Activated T-helper 1 cell treated with anti-CD3 and anti-CD28 coated beads, Interleukin-12 subunit alpha, Interleukin-12 subunit beta, Interleukin-2, Interleukin-4 antibody, amounts not matched to agents 30 ng/mL and 10 ng/mL and 1 ng/mL, durations not matched to agents 14 hours and 24 hours and 36 hours (primary cell): ENCODE data around the gene TACO1. TPM values are rescaled to one million over a fixed set of nuclear protein-coding genes. Genes with fewer than 3 reads are reported as not detected.

Experiments
- DNase-seq: peaks from one replicate; pipeline ENCODE4 v3.0.0; 2021; ENCODE audit warnings: low spot score
- H3K27ac Mint-ChIP-seq: one replicate; pipeline ENCODE4 v1.8.0; 2021; ENCODE audit warnings: mild to moderate bottlenecking, mixed read lengths
- H3K27me3 Mint-ChIP-seq: one replicate; pipeline ENCODE4 v1.8.0; 2022; ENCODE audit warnings: mild to moderate bottlenecking, moderate library complexity, mixed read lengths; ENCODE audit not compliant: insufficient read depth
- H3K36me3 Mint-ChIP-seq: one replicate; pipeline ENCODE4 v1.8.0; 2021; ENCODE audit warnings: low read depth, mixed read lengths
- H3K4me1 Mint-ChIP-seq: one replicate; pipeline ENCODE4 v1.8.0; 2021; ENCODE audit warnings: low read depth, mixed read lengths
- H3K4me3 Mint-ChIP-seq: one replicate; pipeline ENCODE4 v1.8.0; 2021; ENCODE audit warnings: mild to moderate bottlenecking, moderate library complexity, mixed read lengths
- H3K9me3 Mint-ChIP-seq: one replicate; pipeline ENCODE4 v1.8.0; 2021; ENCODE audit warnings: mixed read lengths
- intact Hi-C: fragments of 100-400 bp; cut with micrococcal nuclease; formaldehyde crosslinking; loops from one replicate; pipeline ENCODE4 v1.15.1; 2024
- total RNA-seq: library from RNA; stranded (reverse); gene quantifications from 2 replicates; pipeline ENCODE4 v1.2.3, GENCODE V29; 2022

The TACO1 gene
- total RNA-seq, 1 donor from 2014 or later, result 30.8 TPM

DNA sequence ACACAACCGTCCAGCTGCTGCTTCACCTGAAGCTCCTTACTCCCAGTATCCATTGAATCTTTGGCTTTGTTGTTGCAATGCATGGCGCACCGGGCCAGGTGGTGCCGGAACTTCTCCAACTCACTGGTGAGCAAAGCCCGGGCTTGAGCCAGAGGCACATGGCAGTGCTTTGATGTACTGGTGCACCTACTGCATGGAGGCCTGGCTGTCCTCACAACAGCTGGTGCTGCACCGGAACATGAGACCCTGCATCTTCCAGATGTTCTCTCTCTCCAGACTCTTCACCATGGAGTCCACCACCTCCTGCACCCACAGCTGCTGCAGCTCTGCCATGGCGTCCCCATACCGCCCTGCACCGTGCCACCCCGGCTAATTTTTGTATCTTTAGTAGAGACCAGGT is 10.2 kb downstream of the TACO1 start:
- Mint-ChIP-seq H3K4me1 (peaks cover 30% of the 10 kb centered on the region), H3K27me3 (no peaks in the 10 kb centered on the region), H3K9me3 (no peaks in the 10 kb centered on the region), H3K4me3 (peak overlapping the region; percentile 77), H3K27ac (peak overlapping the region; percentile 98), H3K36me3 (peaks cover 35% of the 10 kb centered on the region)
- intact Hi-C loops, result no loop called here
- DNase-seq, result no peak

DNA sequence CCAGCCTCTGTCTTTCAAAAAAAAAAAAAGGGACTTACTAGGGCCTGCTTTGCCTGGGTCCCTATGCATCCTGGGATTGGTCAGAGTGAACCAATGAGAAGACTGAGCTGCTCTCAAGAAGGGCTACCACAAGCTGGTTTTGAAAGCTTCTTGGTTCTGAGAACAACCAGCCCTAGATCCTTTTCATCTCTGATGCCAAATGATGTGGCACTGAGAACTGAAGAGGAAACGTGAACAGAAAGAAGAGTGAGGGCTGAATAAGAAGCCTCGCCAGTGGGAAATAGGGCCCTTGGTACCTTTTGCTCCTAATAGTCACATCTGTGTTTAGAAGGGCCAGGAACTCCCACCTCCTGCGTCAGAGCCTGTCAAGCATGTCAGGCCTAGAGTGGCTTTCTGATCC is 10.7 kb downstream of the TACO1 start:
- intact Hi-C loops, result no loop called here
- Mint-ChIP-seq H3K27ac (peak overlapping the region; percentile 98), H3K4me1 (peaks cover 30% of the 10 kb centered on the region), H3K9me3 (no peaks in the 10 kb centered on the region), H3K27me3 (no peaks in the 10 kb centered on the region), H3K36me3 (peaks cover 30% of the 10 kb centered on the region), H3K4me3 (peak overlapping the region; percentile 77)
- peak; percentile 11 for DNase-seq

DNA sequence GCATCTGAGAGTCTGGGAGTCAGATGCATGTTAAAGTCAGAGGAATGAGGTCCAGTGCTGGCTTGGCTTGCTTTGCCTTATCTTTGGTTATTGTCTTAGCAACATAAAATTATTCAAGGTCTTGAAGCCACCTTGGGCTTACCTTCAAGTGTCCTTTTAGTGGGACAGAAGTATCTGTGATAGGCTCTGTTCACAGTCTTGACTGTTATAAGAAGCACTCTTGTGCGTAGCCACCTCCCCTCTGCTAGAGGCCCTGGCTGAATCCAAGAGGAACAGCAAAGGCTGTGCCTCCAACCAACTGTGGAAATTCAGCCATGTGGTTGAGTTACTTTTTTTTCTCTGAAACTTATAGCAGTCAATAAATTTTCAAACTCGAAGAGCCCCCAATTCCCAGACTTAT is 13.0 kb downstream of the TACO1 start:
- no peak overlapping the region for H3K27ac Mint-ChIP-seq
- intact Hi-C loops, result no loop called here
- no peak for DNase-seq
- H3K9me3 Mint-ChIP-seq, result no peaks in the 10 kb centered on the region
- H3K27me3 Mint-ChIP-seq, result peaks cover 9% of the 10 kb centered on the region
- H3K4me1 Mint-ChIP-seq, result peaks cover 30% of the 10 kb centered on the region
- H3K36me3 Mint-ChIP-seq, result peaks cover 13% of the 10 kb centered on the region
- no peak overlapping the region for H3K4me3 Mint-ChIP-seq

DNA sequence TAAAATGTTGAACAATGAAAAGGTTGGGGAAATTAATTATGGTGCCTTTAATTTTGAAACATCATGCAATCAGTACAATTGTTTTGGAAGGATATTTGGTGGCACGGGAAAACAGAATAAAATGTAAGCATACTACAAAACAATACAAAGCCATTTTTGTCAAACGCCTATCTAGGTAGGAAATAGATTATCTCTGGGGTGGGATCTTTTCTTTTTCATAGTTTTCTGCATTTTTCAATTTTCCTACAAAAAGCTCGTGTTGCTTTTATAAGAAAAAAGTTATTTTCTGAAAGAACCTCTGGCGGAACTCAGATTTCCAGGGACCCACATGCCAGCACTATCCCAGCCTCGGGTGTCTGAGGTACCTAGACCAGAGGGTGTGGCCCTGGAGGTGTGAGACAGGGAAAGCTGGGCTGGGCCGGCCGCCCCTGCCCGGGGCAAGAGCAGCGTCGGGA is 20.6 kb downstream of the TACO1 start:
- H3K27me3 Mint-ChIP-seq, result peaks cover 9% of the 10 kb centered on the region
- no peak for DNase-seq
- H3K27ac Mint-ChIP-seq, result peak overlapping the region; percentile 71
- peaks cover 3% of the 10 kb centered on the region for H3K36me3 Mint-ChIP-seq
- H3K9me3 Mint-ChIP-seq, result no peaks in the 10 kb centered on the region
- peak overlapping the region; percentile 85 for H3K4me3 Mint-ChIP-seq
- peaks cover 37% of the 10 kb centered on the region for H3K4me1 Mint-ChIP-seq
- intact Hi-C loops, result loop anchor here (5.0 kb wide), 2 partner anchors 206 to 641 kb away; partner anchors contain the start of genes FTSJ3, PSMC5 and TEX2

DNA sequence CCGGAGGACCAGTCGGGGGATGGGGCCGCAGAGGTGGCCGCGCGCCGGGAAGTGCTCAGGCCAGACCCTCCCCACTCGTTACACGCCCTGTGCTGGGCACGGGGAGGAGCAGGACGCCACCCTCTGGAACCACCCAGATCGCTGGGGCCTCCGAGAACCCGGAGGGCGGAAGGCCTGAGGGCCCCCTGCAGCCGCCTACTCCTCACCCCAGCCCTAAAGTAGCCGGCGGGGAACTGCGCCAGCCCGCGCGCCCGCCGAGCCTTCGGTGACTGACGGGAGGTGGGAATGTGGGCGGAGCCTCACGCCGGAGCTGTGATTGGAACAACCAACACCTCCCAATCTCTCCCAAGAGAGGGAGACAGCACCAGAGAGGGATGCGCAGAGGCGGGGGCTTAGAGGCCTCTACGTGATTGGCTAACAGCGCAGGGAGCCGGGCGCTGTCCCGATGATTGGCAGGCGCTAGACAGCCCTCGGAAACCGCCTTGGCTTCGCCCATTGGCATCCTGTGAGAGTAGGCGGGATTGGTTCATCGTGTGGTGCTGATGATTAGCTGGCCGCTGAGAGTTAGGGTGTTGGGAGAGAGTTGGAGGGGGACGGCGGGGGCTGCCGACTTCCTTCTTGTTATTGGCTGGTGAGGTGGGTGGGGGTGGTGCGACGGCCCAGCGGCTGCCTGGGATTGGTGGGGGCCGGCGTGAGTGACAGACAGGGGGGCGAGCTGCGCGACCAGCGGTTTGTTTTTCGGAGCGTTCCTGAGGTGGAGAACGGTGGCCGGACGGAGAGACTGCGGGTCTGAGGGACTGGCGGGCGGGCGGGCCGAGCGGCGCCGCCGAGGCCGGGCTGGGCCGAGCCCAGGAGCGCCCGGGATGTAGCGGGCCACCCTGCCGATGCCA is 21.2 kb downstream of the TACO1 start, which contains the start of gene MAP3K3:
Gene MAP3K3, plus strand, starts transcription at position 734 of the 890 bp plus-strand sequence. CDS start 343 bp downstream, outside the sequence.
- peak; percentile 97 for DNase-seq
- Mint-ChIP-seq H3K9me3 (no peaks in the 10 kb centered on the region), H3K27ac (peak within 1 kb of the TSS; percentile 95), H3K27me3 (peaks cover 7% of the 10 kb centered on the region), H3K4me3 (peak within 1 kb of the TSS; percentile 100), H3K4me1 (peaks cover 44% of the 10 kb centered on the region), H3K36me3 (peaks cover 7% of the 10 kb centered on the region)
- intact Hi-C loops, result loop anchor here (1.0 to 5.0 kb wide), 9 partner anchors 10 to 640 kb away; partner anchors contain the start of genes CCDC47, DCAF7, FTSJ3 and PSMC5

DNA sequence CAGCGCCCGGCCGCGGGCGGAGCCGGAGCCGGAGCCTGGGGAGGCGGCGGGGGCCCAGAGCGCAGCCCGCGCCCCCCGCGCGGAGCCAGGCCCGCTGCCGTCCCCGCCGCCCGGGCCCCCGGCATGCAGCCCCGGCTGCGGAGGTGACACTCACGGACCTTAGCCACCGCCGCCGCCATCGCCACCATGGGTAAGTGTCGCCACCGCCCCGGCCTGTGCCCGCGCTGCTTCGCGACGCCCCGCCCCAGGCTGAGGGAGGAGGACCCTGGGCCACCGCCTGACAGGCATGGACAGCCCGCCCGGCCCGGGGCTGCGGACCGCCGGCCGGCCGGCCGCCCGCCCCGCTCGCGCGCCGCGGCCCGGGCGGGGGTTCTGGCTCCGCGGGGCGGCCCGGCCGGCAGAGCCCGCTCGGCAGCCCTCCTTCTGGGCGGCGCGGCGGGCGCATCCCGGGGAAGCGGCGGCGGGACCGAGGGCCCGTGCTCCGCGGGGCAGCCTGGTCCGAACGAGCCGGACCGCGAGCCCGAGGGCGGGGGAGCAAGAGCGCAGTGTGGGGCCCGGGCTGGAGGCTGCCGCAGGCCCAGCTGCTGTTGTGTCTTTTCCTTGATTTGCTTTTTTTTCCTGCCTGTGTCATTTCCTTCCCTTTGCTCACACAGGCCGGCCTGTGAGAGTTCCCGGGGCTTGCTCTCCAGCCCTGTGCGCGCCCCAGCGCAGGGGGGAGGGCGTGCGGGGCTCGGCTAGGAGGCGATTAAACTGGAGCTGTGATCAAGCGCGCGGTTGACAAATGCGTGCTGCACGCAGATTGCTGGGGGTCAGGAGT is 22.1 kb downstream of the TACO1 start:
- Mint-ChIP-seq H3K27ac (peak overlapping the region; percentile 95), H3K27me3 (peaks cover 4% of the 10 kb centered on the region), H3K9me3 (no peaks in the 10 kb centered on the region), H3K4me3 (peak overlapping the region; percentile 100), H3K36me3 (peaks cover 7% of the 10 kb centered on the region), H3K4me1 (peaks cover 47% of the 10 kb centered on the region)
- intact Hi-C loops, result loop anchor here (1.0 to 5.0 kb wide), 9 partner anchors 10 to 640 kb away; partner anchors contain the start of genes CCDC47, DCAF7, FTSJ3 and PSMC5
- peak; percentile 59 for DNase-seq

DNA sequence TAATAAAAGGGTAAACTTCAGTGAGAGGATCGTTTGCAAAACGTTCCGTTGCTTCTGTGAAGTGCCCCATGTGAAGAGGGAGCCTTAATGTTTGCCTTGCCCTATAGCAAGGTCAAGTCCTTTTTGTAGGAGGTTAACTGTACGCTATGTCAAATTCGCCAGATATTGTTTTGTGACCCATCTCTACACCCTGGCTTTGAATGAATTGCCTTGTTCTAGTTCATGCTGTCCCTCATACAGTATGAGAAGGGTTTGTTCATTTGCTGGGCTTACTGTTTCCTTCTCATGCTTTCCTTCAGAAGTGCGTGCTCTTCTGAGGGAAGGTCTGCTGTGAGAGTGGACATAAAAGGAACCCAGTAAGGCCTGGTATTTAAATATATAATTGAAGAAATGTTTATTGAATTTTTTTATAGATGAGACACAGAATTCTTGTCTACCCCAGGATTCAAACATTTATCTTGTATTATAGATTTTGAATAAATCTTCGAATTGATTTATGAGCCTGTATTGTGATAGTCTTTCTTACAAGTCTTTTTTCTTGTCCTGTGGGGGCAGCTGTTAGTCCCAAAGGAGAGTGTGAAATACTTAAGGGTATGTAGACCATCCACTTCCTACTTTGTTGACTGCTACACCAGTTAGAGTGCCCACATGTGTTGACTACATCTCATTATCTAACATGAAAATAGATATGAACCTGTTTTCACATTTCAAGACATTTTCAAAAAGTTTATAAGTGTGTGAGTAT is 23.3 kb downstream of the TACO1 start:
- H3K27ac Mint-ChIP-seq, result peak overlapping the region; percentile 95

DNA sequence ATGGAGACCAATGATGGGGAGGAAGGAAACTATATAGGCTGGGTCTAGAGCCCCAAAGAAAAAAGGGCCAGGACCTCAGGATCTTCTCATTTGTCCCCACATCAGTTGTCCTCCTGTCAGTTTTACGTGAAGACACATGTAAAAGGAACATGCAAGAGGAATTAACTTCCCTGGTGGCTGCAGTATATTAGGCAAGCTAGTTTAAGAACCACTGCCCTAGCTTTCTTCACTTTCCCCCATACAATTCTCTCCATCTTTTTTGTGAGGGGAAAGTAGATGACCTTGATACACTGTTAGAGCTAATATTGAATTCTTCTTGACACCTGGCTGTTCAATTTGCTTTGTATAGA is 23.8 kb downstream of the TACO1 start:
- peak overlapping the region; percentile 48 for H3K4me3 Mint-ChIP-seq

More for the DNA sequence above, 23.3 kb downstream of the TACO1 start:
- Mint-ChIP-seq H3K9me3 (no peaks in the 10 kb centered on the region), H3K36me3 (peaks cover 7% of the 10 kb centered on the region), H3K4me3 (peak overlapping the region; percentile 100), H3K4me1 (peaks cover 47% of the 10 kb centered on the region), H3K27me3 (no peaks in the 10 kb centered on the region)
- intact Hi-C loops, result loop anchor here (2.0 to 5.0 kb wide), 3 partner anchors 203 to 638 kb away; partner anchors contain the start of genes FTSJ3, PSMC5, SMARCD2 and TEX2
- DNase-seq, result no peak

DNA sequence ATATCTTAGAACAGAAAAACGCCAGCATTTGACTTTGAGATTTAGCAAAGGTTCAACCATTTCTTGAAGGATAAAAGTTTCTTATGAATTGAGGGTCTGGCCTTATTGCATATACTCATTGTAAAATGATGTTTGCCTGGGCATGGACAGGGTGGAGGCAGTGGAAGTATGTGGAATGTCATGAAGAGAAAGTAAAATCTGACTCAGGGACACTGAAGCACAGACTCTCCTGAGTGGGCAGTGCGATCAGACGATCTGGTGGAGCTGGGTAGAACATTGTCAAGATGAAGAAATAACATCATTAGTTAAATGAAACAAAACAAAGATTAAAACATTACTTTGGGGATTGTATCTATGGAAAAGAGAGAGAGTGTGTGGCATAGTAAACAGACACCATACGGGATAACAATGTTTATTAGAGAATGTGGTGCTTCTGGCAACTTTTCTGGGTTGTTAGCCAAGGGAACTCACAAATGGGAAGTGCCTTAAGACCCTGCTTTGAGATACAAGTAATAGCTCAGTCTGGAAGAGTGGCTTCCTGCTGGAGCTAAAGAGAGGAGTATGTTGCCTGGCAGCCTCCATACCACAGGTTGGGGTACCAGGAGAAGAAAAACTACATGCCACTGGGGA is 26.0 kb downstream of the TACO1 start:
- H3K36me3 Mint-ChIP-seq, result peaks cover 7% of the 10 kb centered on the region
- H3K9me3 Mint-ChIP-seq, result no peaks in the 10 kb centered on the region
- no peak overlapping the region for H3K27ac Mint-ChIP-seq
- H3K4me1 Mint-ChIP-seq, result peaks cover 41% of the 10 kb centered on the region
- intact Hi-C loops, result no loop called here
- no peak overlapping the region for H3K4me3 Mint-ChIP-seq
- DNase-seq, result no peak
- no peaks in the 10 kb centered on the region for H3K27me3 Mint-ChIP-seq

More for the DNA sequence above, 23.8 kb downstream of the TACO1 start:
- Mint-ChIP-seq H3K36me3 (peaks cover 7% of the 10 kb centered on the region), H3K27ac (no peak overlapping the region), H3K27me3 (no peaks in the 10 kb centered on the region), H3K4me1 (peaks cover 47% of the 10 kb centered on the region), H3K9me3 (no peaks in the 10 kb centered on the region)
- intact Hi-C loops, result loop anchor here (5.0 kb wide), 2 partner anchors 203 to 638 kb away; partner anchors contain the start of genes FTSJ3, PSMC5 and TEX2
- DNase-seq, result no peak

DNA sequence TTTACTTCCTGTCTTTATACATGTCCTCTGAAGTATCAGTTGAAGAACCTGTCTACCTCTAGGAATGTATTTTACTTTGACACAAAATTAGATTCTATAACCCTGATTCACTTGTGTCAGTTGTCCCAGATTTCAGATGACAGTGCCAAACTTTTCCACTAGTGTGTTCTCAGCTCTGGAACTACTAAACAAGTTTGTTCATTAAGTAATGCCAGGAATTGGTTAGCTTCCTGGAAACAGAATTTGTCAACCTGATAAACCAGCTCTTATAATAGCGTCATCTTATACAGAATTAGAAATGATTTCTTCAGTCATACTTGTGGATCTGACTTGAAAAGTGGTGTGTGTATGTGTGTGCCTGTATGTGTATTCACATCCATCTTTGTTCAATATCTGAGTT is 28.9 kb downstream of the TACO1 start:
- Mint-ChIP-seq H3K9me3 (no peaks in the 10 kb centered on the region), H3K36me3 (peaks cover 18% of the 10 kb centered on the region), H3K27ac (no peak overlapping the region), H3K4me1 (peaks cover 40% of the 10 kb centered on the region), H3K27me3 (no peaks in the 10 kb centered on the region), H3K4me3 (no peak overlapping the region)
- DNase-seq, result no peak
- intact Hi-C loops, result no loop called here

DNA sequence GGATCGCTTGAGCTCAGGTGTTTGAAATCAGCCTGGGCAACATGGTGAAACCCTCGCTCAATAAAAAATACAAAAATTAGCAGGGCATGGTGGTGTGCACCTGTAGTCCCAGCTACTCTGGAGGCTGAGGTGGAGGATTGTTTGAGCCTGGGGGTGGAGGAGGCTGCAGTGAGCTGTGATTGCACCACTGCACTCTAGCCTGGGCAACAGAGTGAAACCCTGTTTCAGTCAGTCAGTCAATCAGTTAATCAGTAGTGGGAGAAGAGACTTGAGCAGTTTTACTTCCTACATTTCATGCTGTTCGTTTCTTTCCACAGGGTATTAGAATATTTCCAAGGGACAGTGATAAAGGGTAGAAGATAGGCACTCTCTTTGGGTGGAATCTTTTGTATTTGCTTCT is 30.4 kb downstream of the TACO1 start:
- intact Hi-C loops, result no loop called here
- H3K4me3 Mint-ChIP-seq, result no peak overlapping the region
- H3K27ac Mint-ChIP-seq, result no peak overlapping the region
- H3K36me3 Mint-ChIP-seq, result peaks cover 27% of the 10 kb centered on the region
- H3K4me1 Mint-ChIP-seq, result peaks cover 26% of the 10 kb centered on the region
- no peaks in the 10 kb centered on the region for H3K27me3 Mint-ChIP-seq
- no peaks in the 10 kb centered on the region for H3K9me3 Mint-ChIP-seq
- DNase-seq, result no peak

DNA sequence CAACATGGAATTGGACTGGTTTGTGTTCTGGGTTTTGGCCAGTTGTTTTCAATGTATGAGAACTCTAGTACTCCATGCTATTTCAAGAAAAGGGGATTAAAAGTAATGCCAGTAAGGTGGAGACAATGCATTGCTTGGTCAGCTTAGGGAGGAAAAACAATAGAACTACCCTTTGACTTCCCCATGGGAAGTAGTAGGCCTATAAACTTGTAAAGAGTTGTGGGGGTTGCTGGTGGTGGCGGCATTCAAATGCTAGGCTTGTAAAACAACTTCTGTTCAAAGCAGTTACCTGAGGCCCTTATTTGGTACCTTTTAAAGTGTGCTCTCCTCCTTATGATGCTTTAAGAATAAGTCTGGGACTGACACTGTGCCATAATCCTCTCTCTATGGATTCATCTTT is 30.9 kb downstream of the TACO1 start:
- no peak overlapping the region for H3K4me3 Mint-ChIP-seq
- DNase-seq, result no peak
- peaks cover 28% of the 10 kb centered on the region for H3K36me3 Mint-ChIP-seq
- intact Hi-C loops, result no loop called here
- no peak overlapping the region for H3K27ac Mint-ChIP-seq
- H3K9me3 Mint-ChIP-seq, result no peaks in the 10 kb centered on the region
- H3K4me1 Mint-ChIP-seq, result peaks cover 21% of the 10 kb centered on the region
- H3K27me3 Mint-ChIP-seq, result no peaks in the 10 kb centered on the region
